ENCODE measurements around the gene LAMA5. TPM values are rescaled to one million over a fixed set of nuclear protein-coding genes. Genes with fewer than 3 reads are reported as not detected.

LAMA5 gene
- total RNA-seq, 1 donor from 2014 or later, result 150 TPM

DNA sequence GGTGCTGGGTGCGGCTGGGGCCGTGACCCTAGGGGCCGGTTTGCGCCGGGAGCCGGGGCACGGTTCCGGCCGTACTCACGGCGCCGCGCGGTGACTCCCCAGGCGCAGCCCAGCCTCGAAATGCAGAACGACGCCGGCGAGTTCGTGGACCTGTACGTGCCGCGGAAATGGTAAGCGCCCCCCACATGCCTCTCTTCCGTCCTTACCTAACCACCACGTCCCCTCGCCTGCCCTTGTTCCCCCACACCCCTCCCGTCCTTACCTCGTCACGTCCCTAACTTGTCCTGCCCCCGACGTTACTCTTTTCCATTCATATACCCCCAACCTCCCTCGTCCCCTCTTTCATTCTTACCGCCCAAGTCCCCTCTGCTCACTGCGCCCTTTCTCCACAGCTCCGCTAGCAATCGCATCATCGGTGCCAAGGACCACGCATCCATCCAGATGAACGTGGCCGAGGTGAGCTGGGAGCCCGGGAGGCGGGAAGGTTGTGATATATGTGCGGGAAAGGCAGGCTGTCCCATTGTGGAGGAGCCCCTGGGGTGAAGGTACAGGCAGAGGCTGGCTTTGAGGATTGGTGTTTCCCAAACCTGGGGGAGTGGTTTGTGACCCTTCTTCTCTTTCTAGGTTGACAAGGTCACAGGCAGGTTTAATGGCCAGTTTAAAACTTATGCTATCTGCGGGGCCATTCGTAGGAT lies 20.3 kb upstream of the LAMA5 start:
- peaks cover 0 to 30% of the 10 kb centered on the region in 2 donors for H3K36me3 ChIP-seq
- TF ChIP-seq, protein P1, sequence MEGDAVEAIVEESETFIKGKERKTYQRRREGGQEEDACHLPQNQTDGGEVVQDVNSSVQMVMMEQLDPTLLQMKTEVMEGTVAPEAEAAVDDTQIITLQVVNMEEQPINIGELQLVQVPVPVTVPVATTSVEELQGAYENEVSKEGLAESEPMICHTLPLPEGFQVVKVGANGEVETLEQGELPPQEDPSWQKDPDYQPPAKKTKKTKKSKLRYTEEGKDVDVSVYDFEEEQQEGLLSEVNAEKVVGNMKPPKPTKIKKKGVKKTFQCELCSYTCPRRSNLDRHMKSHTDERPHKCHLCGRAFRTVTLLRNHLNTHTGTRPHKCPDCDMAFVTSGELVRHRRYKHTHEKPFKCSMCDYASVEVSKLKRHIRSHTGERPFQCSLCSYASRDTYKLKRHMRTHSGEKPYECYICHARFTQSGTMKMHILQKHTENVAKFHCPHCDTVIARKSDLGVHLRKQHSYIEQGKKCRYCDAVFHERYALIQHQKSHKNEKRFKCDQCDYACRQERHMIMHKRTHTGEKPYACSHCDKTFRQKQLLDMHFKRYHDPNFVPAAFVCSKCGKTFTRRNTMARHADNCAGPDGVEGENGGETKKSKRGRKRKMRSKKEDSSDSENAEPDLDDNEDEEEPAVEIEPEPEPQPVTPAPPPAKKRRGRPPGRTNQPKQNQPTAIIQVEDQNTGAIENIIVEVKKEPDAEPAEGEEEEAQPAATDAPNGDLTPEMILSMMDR (IDR thresholded peaks at IDR 0.05), result no peak
- no peak for TF ChIP-seq POLR2AphosphoS5 (IDR thresholded peaks at IDR 0.05; ENCODE audit: insufficient read depth in 1 of 2, low read depth in 1 of 2)
- no peak for TF ChIP-seq POLR2A (IDR thresholded peaks at IDR 0.05)
- H3K27ac ChIP-seq, result peak overlapping the region; percentile 92
- intact Hi-C loops (cut with DNase I), result loop anchor here (5.0 to 10.0 kb wide), 2 partner anchors 85 to 243 kb away; partner anchors contain the start of genes ADRM1, PSMA7 and SS18L1
- H3K4me1 ChIP-seq, result peaks cover 35% of the 10 kb centered on the region
- no peaks in the 10 kb centered on the region for H3K9me3 ChIP-seq
- H3K4me3 ChIP-seq, result peak overlapping the region; percentile 87 to 100
- no peak for DNase-seq (ENCODE audit: extremely low spot score in 2 of 2)
- H3K27me3 ChIP-seq, result no peaks in the 10 kb centered on the region

DNA sequence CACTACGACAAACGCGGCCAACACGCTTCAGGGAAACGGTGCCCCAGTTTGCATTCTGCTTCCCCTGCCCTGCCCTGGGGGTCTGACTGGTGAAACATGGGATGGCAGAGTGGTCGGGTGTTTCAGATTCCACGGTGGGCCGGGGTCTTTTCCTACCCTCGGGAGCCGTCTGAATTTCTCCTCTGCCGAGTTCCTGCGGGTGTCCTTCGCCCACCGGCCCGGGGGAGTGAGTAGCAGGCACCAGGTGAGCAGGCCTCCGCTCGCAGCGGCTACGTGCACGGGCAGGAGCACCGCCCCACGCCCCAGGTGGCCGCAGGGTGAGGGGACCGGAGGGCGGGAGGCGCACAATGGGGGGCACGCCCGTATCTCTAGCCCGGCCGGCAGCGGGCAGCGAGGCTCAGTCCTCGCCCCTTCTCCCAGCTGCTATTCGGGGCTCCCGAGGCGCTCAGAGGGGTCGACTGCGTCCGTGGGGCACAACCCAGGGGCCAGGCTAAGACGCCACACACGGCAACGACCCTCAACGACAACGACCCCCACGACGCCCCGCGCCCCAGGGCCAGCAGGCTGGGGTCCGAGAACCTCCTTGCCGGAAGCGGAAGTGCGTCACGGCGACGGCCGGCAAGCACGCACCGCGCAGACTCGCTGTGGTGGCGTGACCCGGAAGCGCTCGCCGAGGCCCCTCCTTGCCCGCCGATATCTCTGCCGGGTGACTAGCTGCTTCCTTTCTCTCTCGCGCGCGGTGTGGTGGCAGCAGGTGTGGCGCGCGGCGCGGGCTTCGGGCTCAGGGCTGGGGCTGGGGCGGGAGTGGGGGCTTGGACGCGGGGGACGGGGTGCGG lies 19.5 kb upstream of the LAMA5 start, which contains the start of gene RPS21:
TSS of gene RPS21 (plus strand) at position 721 of the 836 bp plus-strand sequence. CDS start 236 bp downstream, outside the sequence.
- intact Hi-C loops (cut with DNase I), result loop anchor here (5.0 to 10.0 kb wide), 2 partner anchors 84 to 242 kb away; partner anchors contain the start of genes ADRM1, PSMA7 and SS18L1
- no peaks in the 10 kb centered on the region for H3K27me3 ChIP-seq
- TF ChIP-seq, protein P1 (IDR thresholded peaks at IDR 0.05), result peak in 1 of 3 experiments; percentile 12
- TF ChIP-seq POLR2A (IDR thresholded peaks at IDR 0.05) (peak in 1 of 2 donors; percentile 52), POLR2AphosphoS5 (IDR thresholded peaks at IDR 0.05; ENCODE audit: insufficient read depth in 1 of 2, low read depth in 1 of 2) (peak; percentile 90 to 97)
- peak within 1 kb of the TSS; percentile 87 to 100 for H3K4me3 ChIP-seq
- H3K27ac ChIP-seq, result peak within 1 kb of the TSS; percentile 92
- peaks cover 0 to 27% of the 10 kb centered on the region in 2 donors for H3K36me3 ChIP-seq
- no peak for DNase-seq (ENCODE audit: extremely low spot score in 2 of 2)
- no peaks in the 10 kb centered on the region for H3K9me3 ChIP-seq
- H3K4me1 ChIP-seq, result peaks cover 40% of the 10 kb centered on the region

DNA sequence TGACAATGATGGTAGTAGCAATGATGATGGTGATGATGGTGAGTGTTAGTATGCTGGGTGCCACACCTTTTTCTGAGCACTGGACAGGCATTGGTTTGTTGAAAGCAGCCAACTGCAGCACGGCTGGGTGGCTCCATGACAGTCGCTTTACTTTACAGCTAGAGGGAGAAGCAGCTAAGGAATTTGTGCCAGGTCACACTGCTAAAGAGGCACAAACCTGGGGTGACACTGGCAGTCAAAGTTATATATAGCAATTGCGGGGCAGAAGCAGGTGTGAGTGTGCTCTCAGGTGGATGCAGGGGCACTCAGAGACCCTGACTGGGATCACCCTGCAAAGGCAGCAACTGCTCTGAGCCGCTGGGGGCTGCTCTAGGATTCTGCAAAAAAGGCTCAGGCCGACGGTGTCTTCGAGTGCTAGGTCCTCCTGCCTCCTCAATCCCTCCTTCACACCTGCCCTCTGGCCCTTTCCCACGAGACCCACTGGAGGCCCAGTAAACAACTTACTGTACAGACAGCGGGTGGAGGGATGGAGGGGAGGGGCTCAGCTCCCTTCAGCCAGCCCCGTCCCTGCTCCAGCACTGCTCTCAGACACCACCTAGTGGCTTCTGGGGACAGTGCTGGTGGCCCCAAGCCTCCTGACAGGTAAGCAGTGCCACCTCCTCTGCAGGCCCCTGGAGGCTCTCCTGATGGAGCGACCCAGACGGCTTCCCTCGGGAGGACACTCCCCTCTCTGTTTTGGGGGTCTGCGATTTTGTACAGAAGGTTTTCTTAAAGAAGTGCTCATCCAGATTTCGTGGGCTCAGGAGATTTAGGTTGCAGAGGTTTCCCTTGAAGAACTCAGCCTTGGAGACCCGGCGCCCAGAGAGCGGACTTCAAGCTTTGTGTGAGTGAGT lies 15.4 kb upstream of the LAMA5 start:
- Histone ChIP-seq H3K4me3 (no peak overlapping the region), H3K9me3 (no peaks in the 10 kb centered on the region), H3K27ac (no peak overlapping the region), H3K36me3 (no peaks in the 10 kb centered on the region), H3K4me1 (peaks cover 59% of the 10 kb centered on the region), H3K27me3 (no peaks in the 10 kb centered on the region)
- DNase-seq (ENCODE audit: extremely low spot score in 2 of 2), result no peak
- intact Hi-C loops (cut with DNase I), result loop anchor here (10.0 kb wide), 1 partner anchor 238 kb away; the partner anchor contains the start of genes PSMA7 and SS18L1
- TF ChIP-seq, protein P1 (IDR thresholded peaks at IDR 0.05), result peak; percentile 83 to 86 (median 85)
- peak in 1 of 2 donors; percentile 31 for TF ChIP-seq POLR2AphosphoS5 (IDR thresholded peaks at IDR 0.05; ENCODE audit: insufficient read depth in 1 of 2, low read depth in 1 of 2)
- TF ChIP-seq POLR2A (IDR thresholded peaks at IDR 0.05), result no peak

DNA sequence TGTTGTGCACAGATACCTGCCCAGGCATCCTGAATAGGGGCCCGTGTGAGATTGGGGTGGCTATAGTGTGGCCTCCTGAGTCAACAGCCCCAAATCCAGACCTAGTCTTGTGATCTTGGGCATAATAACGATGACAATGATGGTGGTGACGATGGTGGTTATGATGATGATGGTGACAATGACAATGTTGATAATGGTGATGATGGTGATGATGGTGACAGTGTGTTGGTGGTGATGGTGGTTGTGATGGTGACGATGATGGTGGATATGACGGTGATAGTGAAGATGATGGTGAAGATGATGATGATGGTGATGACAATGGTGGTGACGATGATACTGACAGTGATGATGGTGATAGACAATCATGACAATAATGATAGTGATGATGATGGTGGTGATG lies 14.7 kb upstream of the LAMA5 start:
- Histone ChIP-seq H3K27me3 (no peaks in the 10 kb centered on the region), H3K4me1 (peaks cover 63% of the 10 kb centered on the region), H3K9me3 (no peaks in the 10 kb centered on the region), H3K4me3 (no peak overlapping the region), H3K36me3 (no peaks in the 10 kb centered on the region), H3K27ac (peak overlapping the region; percentile 56)
- intact Hi-C loops (cut with DNase I), result loop anchor here (10.0 kb wide), 1 partner anchor 237 kb away; the partner anchor contains the start of genes PSMA7 and SS18L1
- DNase-seq (ENCODE audit: extremely low spot score in 2 of 2), result no peak
- TF ChIP-seq, protein P1 (IDR thresholded peaks at IDR 0.05), result no peak
- TF ChIP-seq POLR2A (IDR thresholded peaks at IDR 0.05) (no peak), POLR2AphosphoS5 (IDR thresholded peaks at IDR 0.05; ENCODE audit: insufficient read depth in 1 of 2, low read depth in 1 of 2) (no peak)

All from vagina (tissue), 2 donors.